HepG2 (cell line): ENCODE data around the gene KIF26B. TPM values are rescaled to one million over a fixed set of nuclear protein-coding genes. Genes with fewer than 3 reads are reported as not detected.

Experiments used
- ATAC-seq: fragments of 200-7000 bp; cut with Tn5 transposase; 3 replicates; pipeline ENCODE4 v1.9.1; 2020; ENCODE audit warnings: mild to moderate bottlenecking, moderate library complexity
- BruUV-seq: library from RNA; stranded (reverse); fragments of 400-500 nt; replicated peaks from 2 replicates; lab custom pipeline; 2021; lab: Mats Ljungman, UMichigan
- CTCF ChIA-PET: fragments of 300-600 bp; formaldehyde crosslinking; extraction: SDS; loops from one replicate; lab custom pipeline; 2021; ENCODE audit warnings: low total read pairs, inconsistent platforms, low intra/inter-chr PET ratio; lab: Yijun Ruan, JAX
- POLR2A ChIA-PET: fragments of 350-600 bp; sonication (Branson Sonifier 250); formaldehyde crosslinking; loops from one replicate; lab custom pipeline; 2020; ENCODE audit warnings: antibody characterized with exemption, inconsistent platforms; lab: Yijun Ruan, JAX
- DNase-seq: peaks from one replicate; pipeline ENCODE4 v3.0.0-alpha.2; 2015; ENCODE audit warnings: low spot score
- FAIRE-seq: peaks from 3 replicates; lab custom pipeline; 2011; peaks lifted over from hg19 to GRCh38; lab: Jason Lieb, UNC
- H2AFZ ChIP-seq: one replicate; pipeline ENCODE4 v1.6.1; 2011; ENCODE audit warnings: low read length, inconsistent platforms
- H3K27ac ChIP-seq: fragments of 300-600 bp; 3 replicates; pipeline ENCODE4 v1.8.0; 2011; ENCODE audit warnings: mixed run types, mild to moderate bottlenecking, mixed read lengths, low read length, inconsistent platforms; ENCODE audit not compliant: insufficient read depth; ENCODE audit errors: extremely low read length
- H3K27me3 ChIP-seq, 2 experiments: fragments of 200-600 bp in 1 of 2; 2 replicates in 1 of 2; 3 replicates in 1 of 2; pipeline versions ENCODE4 v1.6.0 to v1.8.0; 2011; ENCODE audit warnings: low read length in 2 of 2, mild to moderate bottlenecking in 2 of 2, moderate library complexity in 2 of 2, inconsistent platforms in 1 of 2; ENCODE audit not compliant: insufficient read depth in 2 of 2, control insufficient read depth in 1 of 2
- H3K36me3 ChIP-seq, 2 experiments: fragments of 200-600 bp in 1 of 2; replicated peaks in 1 of 2; 2 replicates in 1 of 2; 3 replicates in 1 of 2; pipeline versions ENCODE4 v1.5.1 to v1.8.0; 2011; ENCODE audit warnings: low read length in 2 of 2, inconsistent platforms in 1 of 2; ENCODE audit not compliant: insufficient read depth in 2 of 2, control insufficient read depth in 1 of 2
- H3K4me1 ChIP-seq: 2 replicates; pipeline ENCODE4 v1.5.1; 2012; ENCODE audit warnings: low read length, inconsistent platforms; ENCODE audit not compliant: insufficient read depth
- H3K4me2 ChIP-seq: 2 replicates; pipeline ENCODE4 v1.6.0; 2011; ENCODE audit warnings: low read depth, low read length, inconsistent platforms
- H3K4me3 ChIP-seq, 3 experiments: fragments of 200-600 bp in 1 of 3; sonication (generic), shearing (Covaris generic) in 1 of 3; replicated peaks in 1 of 3; 2 replicates each; pipeline ENCODE4 v1.5.1; 2011 to 2016; ENCODE audit warnings: low read length in 3 of 3, inconsistent platforms in 2 of 3, low read depth in 2 of 3, mild to moderate bottlenecking in 2 of 3, control low read depth in 1 of 3, mixed read lengths in 1 of 3; ENCODE audit not compliant: insufficient read depth in 1 of 3
- H3K79me2 ChIP-seq: one replicate; pipeline ENCODE4 v1.6.1; 2011; ENCODE audit warnings: low read length, inconsistent platforms; ENCODE audit not compliant: insufficient read depth
- H3K9ac ChIP-seq: 2 replicates; pipeline ENCODE4 v1.6.0; 2011; ENCODE audit warnings: mild to moderate bottlenecking, low read depth, low read length, inconsistent platforms; ENCODE audit not compliant: insufficient read depth
- H3K9me3 ChIP-seq: 2 replicates; pipeline ENCODE4 v1.5.1; 2012; ENCODE audit warnings: mild to moderate bottlenecking, low read length
- H4K20me1 ChIP-seq: 2 replicates; pipeline ENCODE4 v1.6.0; 2011; ENCODE audit warnings: inconsistent platforms, mild to moderate bottlenecking, low read length, moderate library complexity; ENCODE audit not compliant: insufficient read depth
- MED13 ChIP-seq: sonication (generic); formaldehyde crosslinking; IDR thresholded peaks from 2 replicates; pipeline ENCODE4 v1.5.0; 2020; ENCODE audit warnings: missing genetic modification reagents
- NFKB2 ChIP-seq: sonication (generic); formaldehyde crosslinking; IDR thresholded peaks from 2 replicates; pipeline ENCODE4 v1.4.0; 2020; ENCODE audit warnings: missing genetic modification reagents, borderline replicate concordance
- NR3C1 ChIP-seq: sonication (generic); formaldehyde crosslinking; IDR thresholded peaks from 2 replicates; pipeline ENCODE4 v1.4.0; 2020; ENCODE audit warnings: missing genetic modification reagents
- PCBP2 ChIP-seq: fragments of 200-400 bp; formaldehyde crosslinking; optimal IDR thresholded peaks from 2 replicates; pipeline ENCODE3; 2018; ENCODE audit warnings: low read length, low read depth; ENCODE audit not compliant: poor library complexity, severe bottlenecking
- SRSF9 ChIP-seq: fragments of 200-400 bp; formaldehyde crosslinking; IDR thresholded peaks from 2 replicates; pipeline ENCODE4 v1.6.1; 2018; ENCODE audit warnings: borderline replicate concordance, mild to moderate bottlenecking, low read depth, low read length; ENCODE audit not compliant: insufficient read depth, poor library complexity, severe bottlenecking
- ZNF354B ChIP-seq: sonication (generic); formaldehyde crosslinking; IDR thresholded peaks from 2 replicates; pipeline ENCODE4 v1.8.0; 2022; ENCODE audit warnings: mild to moderate bottlenecking, missing genetic modification reagents
- ZNF776 ChIP-seq: sonication (generic); formaldehyde crosslinking; IDR thresholded peaks from 2 replicates; pipeline ENCODE4 v1.4.0; 2020; ENCODE audit warnings: mild to moderate bottlenecking, missing genetic modification reagents
- WGBS: methylation state at CpG from one replicate; pipeline ENCODE4 v1.1.6; 2017; ENCODE audit warnings: low lambda C conversion rate; 5-methylcytosine and 5-hydroxymethylcytosine counted together
- in situ Hi-C: cut with HindIII; loops from 2 replicates; pipeline ENCODE4 v1.10.0; 2017; ENCODE audit warnings: low pct_unique_long_range_greater_than_20kb; ENCODE audit not compliant: extremely low pct_ligation_motif_present
- intact Hi-C: fragments of 100-400 bp; cut with micrococcal nuclease; formaldehyde crosslinking; loops from one replicate; pipeline ENCODE4 v1.10.0; 2022; ENCODE audit not compliant: unreplicated experiment
- polyA plus RNA-seq, 8 experiments: library from polyadenylated mRNA; depleted of rRNA in 3 of 8; stranded (reverse) in 7 of 8; unstranded in 1 of 8; fragments of >200 nt; fragmentation: Illumina TruSeq in 4 of 8; extraction: Trizol in 4 of 8; gene quantifications; 2 replicates each; pipeline versions ENCODE4 v1.2.1 to v1.2.3, GENCODE V29; 2011 to 2016; ENCODE audit warnings: low read depth in 4 of 8, missing spikeins in 1 of 8, mixed read lengths in 1 of 8; ENCODE audit not compliant: insufficient read depth in 1 of 8
- total RNA-seq, 5 experiments: library from RNA; depleted of rRNA; stranded (reverse); fragments of >200 nt; fragmentation: Illumina TruSeq; extraction: Trizol; gene quantifications; 2 replicates each; pipeline ENCODE4 v1.2.3, GENCODE V29; 2016; ENCODE audit warnings: low read depth in 1 of 5
- TF ChIP-seq, protein P1 (sequence below): sonication (generic); formaldehyde crosslinking; IDR thresholded peaks from 2 replicates; pipeline ENCODE4 v1.4.0; 2020; ENCODE audit warnings: missing genetic modification reagents, mild to moderate bottlenecking, borderline replicate concordance
- TF ChIP-seq, protein P2 (sequence below): sonication (generic); formaldehyde crosslinking; IDR thresholded peaks from 2 replicates; pipeline ENCODE4 v1.4.0; 2020; ENCODE audit warnings: missing genetic modification reagents
- TF ChIP-seq, protein P3 (sequence below): sonication (generic); formaldehyde crosslinking; IDR thresholded peaks from 2 replicates; pipeline ENCODE4 v1.5.1; 2020; ENCODE audit warnings: missing genetic modification reagents, mild to moderate bottlenecking, borderline replicate concordance
- TF ChIP-seq, protein P4 (sequence below): sonication (generic); formaldehyde crosslinking; IDR thresholded peaks from 2 replicates; pipeline ENCODE4 v1.5.0; 2020; ENCODE audit warnings: missing genetic modification reagents

KIF26B gene
- total and polyA plus RNA-seq, 2 of the 13 experiments (the other 11 are each of a cell fraction or from before 2014, with no cell fraction given), result 0.08 to 0.09 TPM

DNA sequence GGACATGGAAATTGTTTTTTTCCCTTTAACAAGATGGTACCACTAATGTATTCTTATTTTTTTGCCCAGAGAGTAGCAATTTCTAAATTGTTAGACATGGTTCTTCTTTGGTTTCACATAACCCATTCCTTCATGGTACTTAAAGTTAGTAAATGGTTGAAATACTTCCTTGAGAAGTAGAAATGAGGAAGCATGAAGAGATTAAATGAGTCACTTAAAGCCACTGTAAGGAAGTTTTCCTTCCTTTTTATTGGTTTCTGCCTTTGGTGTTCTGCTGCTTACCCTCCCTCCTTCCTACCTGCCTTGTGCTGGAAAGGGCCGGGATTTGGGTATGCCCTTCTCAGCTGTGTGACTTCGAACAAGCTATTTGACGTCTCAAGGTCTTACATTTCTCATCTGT lies 101.0 kb downstream of the KIF26B start:
- no peak for DNase-seq
- BruUV-seq, result no TSS peak
- intact Hi-C loops (loop anchor here (5.0 kb wide), 1 partner anchor 103 kb away; the partner anchor contains the start of gene KIF26B), in situ Hi-C loops (no loop called here)
- no peak overlapping the region for H3K27ac ChIP-seq
- 82% methylated on average over 3 of the region's 3 CpGs for WGBS
- no peaks in the 10 kb centered on the region for H4K20me1 ChIP-seq
- H3K27me3 ChIP-seq, result peaks cover 0 to 10% of the 10 kb centered on the region in 2 experiments; a peak in 2 of 5 replicates
- ChIA-PET CTCF (no interaction called here), POLR2A (no interaction called here)
- H2AFZ ChIP-seq, result no peak overlapping the region
- no peak overlapping the region for H3K4me3 ChIP-seq
- H3K79me2 ChIP-seq, result no peaks in the 10 kb centered on the region
- TF ChIP-seq ZNF776 (CRISPR knock-in tag) (no peak), NR3C1 (CRISPR knock-in tag) (no peak), SRSF9 (no peak), PCBP2 (no peak), NFKB2 (CRISPR knock-in tag) (no peak), ZNF354B (no peak), MED13 (CRISPR knock-in tag) (no peak)
- TF ChIP-seq, protein P1, sequence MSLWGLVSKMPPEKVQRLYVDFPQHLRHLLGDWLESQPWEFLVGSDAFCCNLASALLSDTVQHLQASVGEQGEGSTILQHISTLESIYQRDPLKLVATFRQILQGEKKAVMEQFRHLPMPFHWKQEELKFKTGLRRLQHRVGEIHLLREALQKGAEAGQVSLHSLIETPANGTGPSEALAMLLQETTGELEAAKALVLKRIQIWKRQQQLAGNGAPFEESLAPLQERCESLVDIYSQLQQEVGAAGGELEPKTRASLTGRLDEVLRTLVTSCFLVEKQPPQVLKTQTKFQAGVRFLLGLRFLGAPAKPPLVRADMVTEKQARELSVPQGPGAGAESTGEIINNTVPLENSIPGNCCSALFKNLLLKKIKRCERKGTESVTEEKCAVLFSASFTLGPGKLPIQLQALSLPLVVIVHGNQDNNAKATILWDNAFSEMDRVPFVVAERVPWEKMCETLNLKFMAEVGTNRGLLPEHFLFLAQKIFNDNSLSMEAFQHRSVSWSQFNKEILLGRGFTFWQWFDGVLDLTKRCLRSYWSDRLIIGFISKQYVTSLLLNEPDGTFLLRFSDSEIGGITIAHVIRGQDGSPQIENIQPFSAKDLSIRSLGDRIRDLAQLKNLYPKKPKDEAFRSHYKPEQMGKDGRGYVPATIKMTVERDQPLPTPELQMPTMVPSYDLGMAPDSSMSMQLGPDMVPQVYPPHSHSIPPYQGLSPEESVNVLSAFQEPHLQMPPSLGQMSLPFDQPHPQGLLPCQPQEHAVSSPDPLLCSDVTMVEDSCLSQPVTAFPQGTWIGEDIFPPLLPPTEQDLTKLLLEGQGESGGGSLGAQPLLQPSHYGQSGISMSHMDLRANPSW (CRISPR knock-in tag), result no peak
- TF ChIP-seq, protein P2, sequence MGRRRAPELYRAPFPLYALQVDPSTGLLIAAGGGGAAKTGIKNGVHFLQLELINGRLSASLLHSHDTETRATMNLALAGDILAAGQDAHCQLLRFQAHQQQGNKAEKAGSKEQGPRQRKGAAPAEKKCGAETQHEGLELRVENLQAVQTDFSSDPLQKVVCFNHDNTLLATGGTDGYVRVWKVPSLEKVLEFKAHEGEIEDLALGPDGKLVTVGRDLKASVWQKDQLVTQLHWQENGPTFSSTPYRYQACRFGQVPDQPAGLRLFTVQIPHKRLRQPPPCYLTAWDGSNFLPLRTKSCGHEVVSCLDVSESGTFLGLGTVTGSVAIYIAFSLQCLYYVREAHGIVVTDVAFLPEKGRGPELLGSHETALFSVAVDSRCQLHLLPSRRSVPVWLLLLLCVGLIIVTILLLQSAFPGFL (CRISPR knock-in tag), result no peak
- TF ChIP-seq, protein P3, sequence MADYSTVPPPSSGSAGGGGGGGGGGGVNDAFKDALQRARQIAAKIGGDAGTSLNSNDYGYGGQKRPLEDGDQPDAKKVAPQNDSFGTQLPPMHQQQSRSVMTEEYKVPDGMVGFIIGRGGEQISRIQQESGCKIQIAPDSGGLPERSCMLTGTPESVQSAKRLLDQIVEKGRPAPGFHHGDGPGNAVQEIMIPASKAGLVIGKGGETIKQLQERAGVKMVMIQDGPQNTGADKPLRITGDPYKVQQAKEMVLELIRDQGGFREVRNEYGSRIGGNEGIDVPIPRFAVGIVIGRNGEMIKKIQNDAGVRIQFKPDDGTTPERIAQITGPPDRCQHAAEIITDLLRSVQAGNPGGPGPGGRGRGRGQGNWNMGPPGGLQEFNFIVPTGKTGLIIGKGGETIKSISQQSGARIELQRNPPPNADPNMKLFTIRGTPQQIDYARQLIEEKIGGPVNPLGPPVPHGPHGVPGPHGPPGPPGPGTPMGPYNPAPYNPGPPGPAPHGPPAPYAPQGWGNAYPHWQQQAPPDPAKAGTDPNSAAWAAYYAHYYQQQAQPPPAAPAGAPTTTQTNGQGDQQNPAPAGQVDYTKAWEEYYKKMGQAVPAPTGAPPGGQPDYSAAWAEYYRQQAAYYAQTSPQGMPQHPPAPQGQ (CRISPR knock-in tag), result no peak
- TF ChIP-seq, protein P4, sequence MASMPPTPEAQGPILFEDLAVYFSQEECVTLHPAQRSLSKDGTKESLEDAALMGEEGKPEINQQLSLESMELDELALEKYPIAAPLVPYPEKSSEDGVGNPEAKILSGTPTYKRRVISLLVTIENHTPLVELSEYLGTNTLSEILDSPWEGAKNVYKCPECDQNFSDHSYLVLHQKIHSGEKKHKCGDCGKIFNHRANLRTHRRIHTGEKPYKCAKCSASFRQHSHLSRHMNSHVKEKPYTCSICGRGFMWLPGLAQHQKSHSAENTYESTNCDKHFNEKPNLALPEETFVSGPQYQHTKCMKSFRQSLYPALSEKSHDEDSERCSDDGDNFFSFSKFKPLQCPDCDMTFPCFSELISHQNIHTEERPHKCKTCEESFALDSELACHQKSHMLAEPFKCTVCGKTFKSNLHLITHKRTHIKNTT (CRISPR knock-in tag), result no peak
- H3K9ac ChIP-seq, result no peak overlapping the region
- no peak overlapping the region for H3K4me2 ChIP-seq
- no peak for ATAC-seq
- FAIRE-seq, result no peak
- no peaks in the 10 kb centered on the region for H3K36me3 ChIP-seq
- peaks cover 23% of the 10 kb centered on the region for H3K4me1 ChIP-seq
- no peaks in the 10 kb centered on the region for H3K9me3 ChIP-seq
